Vagina (tissue), 2 donors: ENCODE data around the gene MON1A. TPM values are rescaled to one million over a fixed set of nuclear protein-coding genes. Genes with fewer than 3 reads are reported as not detected.
A peak's percentile ranks its signal among the peaks of the same experiment; 100 is the strongest.
"Not testable (repeated sequence)": the region's sequence is repeated elsewhere in the genome, so short reads cannot be mapped to it uniquely, and the experiment has no call there.

Experiments
- DNase-seq, 2 donors: peaks; one replicate each; pipeline ENCODE4 v3.0.0-alpha.2; 2017; ENCODE audit errors: extremely low spot score in 2 of 2
- H3K27ac ChIP-seq: fragments of 200-600 bp; sonication (generic); one replicate; pipeline ENCODE4 v1.5.1; 2019
- H3K27me3 ChIP-seq: fragments of 200-600 bp; sonication (generic); one replicate; pipeline ENCODE4 v1.5.1; 2019
- H3K36me3 ChIP-seq, 2 donors: fragments of 200-600 bp; sonication (generic); one replicate each; pipeline ENCODE4 v1.5.1; 2017 to 2019
- H3K4me1 ChIP-seq: fragments of 200-600 bp; sonication (generic); one replicate; pipeline ENCODE4 v1.5.1; 2019
- H3K4me3 ChIP-seq, 2 donors: fragments of 200-600 bp; sonication (generic); 1 replicate in 1 of 2; 2 replicates in 1 of 2; pipeline ENCODE4 v1.5.1; 2016 to 2019
- H3K9me3 ChIP-seq: fragments of 200-600 bp; sonication (generic); one replicate; pipeline ENCODE4 v1.5.1; 2019
- POLR2A ChIP-seq, 2 donors: fragments of 450-650 bp; IDR thresholded peaks; one replicate each; pipeline ENCODE4 v1.6.1; 2017; ENCODE audit warnings: antibody characterized with exemption in 2 of 2, mild to moderate bottlenecking in 2 of 2, moderate library complexity in 2 of 2
- POLR2AphosphoS5 ChIP-seq, 2 donors: sonication (generic); formaldehyde crosslinking; IDR thresholded peaks; one replicate each; pipeline ENCODE4 v1.9.0; 2017; ENCODE audit warnings: antibody characterized with exemption in 2 of 2, mild to moderate bottlenecking in 2 of 2, low read depth in 1 of 2; ENCODE audit not compliant: insufficient read depth in 1 of 2
- intact Hi-C: fragments of 100-400 bp; cut with DNase I; formaldehyde crosslinking; loops from one replicate; pipeline ENCODE4 v1.15.1; 2023
- total RNA-seq: library from RNA; depleted of rRNA; stranded (reverse); fragments of >200 nt; gene quantifications from one replicate; pipeline ENCODE4 v1.2.3, GENCODE V29; 2016
- TF ChIP-seq, protein P1 (sequence below), 3 experiments: fragments of 450-650 bp in 2 of 3; fragments of 200-600 bp in 1 of 3; sonication (generic) in 1 of 3; IDR thresholded peaks; one replicate each; pipeline ENCODE4 v1.5.1; 2017 to 2019; ENCODE audit warnings: antibody characterized with exemption in 3 of 3, mild to moderate bottlenecking in 2 of 3, moderate library complexity in 2 of 3

The MON1A gene
- total RNA-seq, 1 donor from 2014 or later = 10.6 TPM

- TF ChIP-seq POLR2AphosphoS5 (IDR thresholded peaks at IDR 0.05; ENCODE audit: insufficient read depth in 1 of 2, low read depth in 1 of 2) = no peak
- TF ChIP-seq, protein P1, sequence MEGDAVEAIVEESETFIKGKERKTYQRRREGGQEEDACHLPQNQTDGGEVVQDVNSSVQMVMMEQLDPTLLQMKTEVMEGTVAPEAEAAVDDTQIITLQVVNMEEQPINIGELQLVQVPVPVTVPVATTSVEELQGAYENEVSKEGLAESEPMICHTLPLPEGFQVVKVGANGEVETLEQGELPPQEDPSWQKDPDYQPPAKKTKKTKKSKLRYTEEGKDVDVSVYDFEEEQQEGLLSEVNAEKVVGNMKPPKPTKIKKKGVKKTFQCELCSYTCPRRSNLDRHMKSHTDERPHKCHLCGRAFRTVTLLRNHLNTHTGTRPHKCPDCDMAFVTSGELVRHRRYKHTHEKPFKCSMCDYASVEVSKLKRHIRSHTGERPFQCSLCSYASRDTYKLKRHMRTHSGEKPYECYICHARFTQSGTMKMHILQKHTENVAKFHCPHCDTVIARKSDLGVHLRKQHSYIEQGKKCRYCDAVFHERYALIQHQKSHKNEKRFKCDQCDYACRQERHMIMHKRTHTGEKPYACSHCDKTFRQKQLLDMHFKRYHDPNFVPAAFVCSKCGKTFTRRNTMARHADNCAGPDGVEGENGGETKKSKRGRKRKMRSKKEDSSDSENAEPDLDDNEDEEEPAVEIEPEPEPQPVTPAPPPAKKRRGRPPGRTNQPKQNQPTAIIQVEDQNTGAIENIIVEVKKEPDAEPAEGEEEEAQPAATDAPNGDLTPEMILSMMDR (IDR thresholded peaks at IDR 0.05) = no peak
- TF ChIP-seq POLR2A (IDR thresholded peaks at IDR 0.05) = no peak
- H3K27ac ChIP-seq = no peak overlapping the region
- peaks cover 36% of the 10 kb centered on the region for H3K4me1 ChIP-seq
- intact Hi-C loops = no loop called here
- peaks cover 0 to 17% of the 10 kb centered on the region in 2 donors for H3K36me3 ChIP-seq
- H3K9me3 ChIP-seq = no peaks in the 10 kb centered on the region
- DNase-seq = no peak
- no peak overlapping the region for H3K4me3 ChIP-seq
- no peaks in the 10 kb centered on the region for H3K27me3 ChIP-seq
Observed at GRCh38 chr3:49908373-49909199, 21.0 kb downstream of the MON1A start.

- Histone ChIP-seq H3K4me1 (peaks cover 56% of the 10 kb centered on the region), H3K27ac (peak overlapping the region; percentile 68), H3K36me3 (peaks cover 0 to 11% of the 10 kb centered on the region in 2 donors), H3K9me3 (no peaks in the 10 kb centered on the region), H3K27me3 (no peaks in the 10 kb centered on the region), H3K4me3 (peak overlapping the region in 1 of 2 donors; percentile 25)
- TF ChIP-seq, protein P1 (IDR thresholded peaks at IDR 0.05) = peak; percentile 29 to 53 (median 52)
- peak in 1 of 2 donors; percentile 41 for TF ChIP-seq POLR2AphosphoS5 (IDR thresholded peaks at IDR 0.05; ENCODE audit: insufficient read depth in 1 of 2, low read depth in 1 of 2)
- TF ChIP-seq POLR2A (IDR thresholded peaks at IDR 0.05) = no peak
- intact Hi-C loops = no loop called here
- DNase-seq = no peak
Observed at GRCh38 chr3:49906073-49906743, 23.4 kb downstream of the MON1A start.

DNA sequence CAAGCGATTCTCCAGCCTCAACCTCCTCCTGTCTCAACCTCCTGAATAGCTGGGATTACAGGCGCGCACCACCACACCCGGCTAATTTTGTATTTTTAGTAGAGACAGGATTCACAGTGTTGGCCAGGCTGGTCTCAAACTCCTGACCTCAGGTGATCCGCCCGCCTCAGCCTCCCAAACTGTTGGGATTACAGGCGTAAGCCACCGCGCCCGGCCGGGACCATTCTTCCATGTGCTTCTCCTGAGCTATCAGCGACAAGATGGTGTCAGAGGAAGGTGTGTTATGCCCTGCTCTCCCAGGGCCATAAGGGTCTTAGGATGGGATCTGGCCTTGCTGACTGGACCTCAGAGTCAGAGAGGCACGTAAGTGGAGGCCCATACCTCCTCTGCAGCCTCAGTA lies 25.2 kb downstream of the MON1A start:
- H3K27me3 ChIP-seq, H3K36me3 ChIP-seq, H3K4me3 ChIP-seq, DNase-seq, intact Hi-C loops, H3K9me3 ChIP-seq: not testable (repeated sequence)
- H3K4me1 ChIP-seq = peaks cover 66% of the 10 kb centered on the region
- peak overlapping the region; percentile 73 for H3K27ac ChIP-seq

DNA sequence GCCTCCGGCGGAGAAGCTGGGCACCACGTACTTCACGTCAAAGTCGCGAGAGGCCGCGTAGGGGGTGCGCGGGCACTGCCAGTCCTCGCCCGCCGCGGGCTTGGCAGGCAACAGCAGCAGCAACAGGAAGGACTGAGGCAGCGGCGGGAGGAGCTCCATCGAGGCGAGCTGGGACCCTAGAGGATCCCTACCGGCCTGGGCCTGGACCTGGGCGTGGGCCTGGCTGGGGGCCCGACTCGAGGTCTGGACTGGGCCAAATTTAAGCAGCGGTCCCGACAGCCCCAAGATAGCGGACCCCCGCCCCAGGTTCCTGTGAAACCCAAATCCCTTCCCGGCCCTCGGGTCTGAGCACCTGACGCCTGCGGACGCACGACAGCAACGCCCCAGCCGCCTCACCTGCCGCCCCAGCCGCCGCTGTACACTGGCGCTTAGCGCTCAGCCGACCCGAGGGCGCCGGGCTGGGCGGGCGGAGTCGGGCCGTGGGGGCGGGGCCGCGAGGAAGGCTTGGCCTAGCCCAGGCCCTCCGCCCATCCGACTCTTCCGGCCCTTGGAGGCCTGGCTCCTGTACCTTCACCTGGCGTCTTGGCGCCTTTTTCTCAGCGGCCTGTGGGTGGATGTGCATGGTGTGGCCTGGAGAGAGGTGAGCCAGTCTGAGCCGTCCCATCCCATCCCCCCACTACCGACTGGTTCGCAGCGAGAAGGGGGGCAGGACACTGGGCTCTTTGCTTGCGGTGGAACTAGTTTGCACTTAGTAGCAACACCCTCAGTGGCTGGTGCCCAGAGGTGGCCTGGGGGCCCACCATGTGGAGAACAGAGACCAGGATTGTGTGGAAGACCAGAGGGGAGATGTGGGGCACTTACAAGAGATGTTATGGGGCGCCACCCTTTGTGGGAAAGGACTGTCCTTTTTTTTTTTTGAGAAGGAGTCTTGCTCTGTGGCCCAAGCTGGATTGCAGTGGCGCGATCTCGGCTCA lies 25.9 kb downstream of the MON1A start, which contains the start of gene MST1R:
Gene MST1R, minus strand, starts transcription at position 423 of the 974 bp plus-strand sequence. Its CDS starts 264 bp downstream, at position 159.
- H3K27me3 ChIP-seq = no peaks in the 10 kb centered on the region

More for the DNA sequence above, 25.9 kb downstream of the MON1A start, which contains the start of gene MST1R:
- Histone ChIP-seq H3K9me3 (no peaks in the 10 kb centered on the region), H3K4me3 (peak within 1 kb of the TSS; percentile 36 to 40), H3K27ac (peak within 1 kb of the TSS; percentile 73), H3K36me3 (no peaks in the 10 kb centered on the region), H3K4me1 (peaks cover 66% of the 10 kb centered on the region)
- DNase-seq = no peak
- TF ChIP-seq, protein P1 (IDR thresholded peaks at IDR 0.05) = no peak
- TF ChIP-seq POLR2AphosphoS5 (IDR thresholded peaks at IDR 0.05; ENCODE audit: insufficient read depth in 1 of 2, low read depth in 1 of 2) (peak in 1 of 2 donors; percentile 23), POLR2A (IDR thresholded peaks at IDR 0.05) (peak in 1 of 2 donors; percentile 26)
- intact Hi-C loops = no loop called here
